Aorta (tissue), 5 donors: ENCODE data around the gene TMX3. TPM values are rescaled to one million over a fixed set of nuclear protein-coding genes. Genes with fewer than 3 reads are reported as not detected.

Source experiments
- ATAC-seq: fragments of 200-7000 bp; cut with Tn5 transposase; one replicate; pipeline ENCODE4 v1.9.1; 2022; ENCODE audit warnings: moderate library complexity; ENCODE audit not compliant: low FRiP score
- DNase-seq, 2 donors: peaks; one replicate each; pipeline ENCODE4 v3.0.0-alpha.2; 2020
- H3K27ac ChIP-seq, 2 donors: one replicate each; pipeline ENCODE4 v1.5.1; 2013; ENCODE audit warnings: low read length in 2 of 2, mild to moderate bottlenecking in 2 of 2, moderate library complexity in 2 of 2, control low read depth in 1 of 2, inconsistent platforms in 1 of 2, low read depth in 1 of 2
- H3K27me3 ChIP-seq, 2 donors: one replicate each; pipeline ENCODE4 v1.6.1; 2013; ENCODE audit warnings: control low read depth in 1 of 2, low read length in 1 of 2, mild to moderate bottlenecking in 1 of 2, moderate library complexity in 1 of 2; ENCODE audit not compliant: insufficient read depth in 2 of 2, control insufficient read depth in 1 of 2
- H3K36me3 ChIP-seq, 2 donors: one replicate each; pipeline ENCODE4 v1.6.1; 2013; ENCODE audit warnings: control low read depth in 1 of 2, low read length in 1 of 2, mild to moderate bottlenecking in 1 of 2; ENCODE audit not compliant: insufficient read depth in 2 of 2, control insufficient read depth in 1 of 2
- H3K4me1 ChIP-seq, 2 donors: one replicate each; pipeline ENCODE4 v1.6.1; 2013; ENCODE audit warnings: low read length in 2 of 2, control low read depth in 1 of 2, mild to moderate bottlenecking in 1 of 2, moderate library complexity in 1 of 2; ENCODE audit not compliant: insufficient read depth in 2 of 2, control insufficient read depth in 1 of 2
- H3K4me3 ChIP-seq, 2 donors: one replicate each; pipeline ENCODE4 v1.5.1; 2013; ENCODE audit warnings: low read length in 2 of 2, control low read depth in 1 of 2, mild to moderate bottlenecking in 1 of 2
- H3K9me3 ChIP-seq: one replicate; pipeline ENCODE4 v1.6.1; 2013; ENCODE audit warnings: mild to moderate bottlenecking, low read length; ENCODE audit not compliant: control insufficient read depth
- WGBS, 2 donors: extraction: QIAGEN DNeasy Blood & Tissue Kit; methylation state at CpG; one replicate each; pipeline ENCODE4 v1.1.7; 2013; 5-methylcytosine and 5-hydroxymethylcytosine counted together
- intact Hi-C, 2 donors: fragments of 100-400 bp; cut with DNase I; formaldehyde crosslinking; loops; one replicate each; pipeline versions ENCODE4 v1.14.2 to v1.15.0; 2022
- long read RNA-seq, 2 donors: library from polyadenylated mRNA; unstranded; transcript quantifications; one replicate each; pipeline ENCODE4 v2.0.0, GENCODE V29; 2020 to 2021
- polyA plus RNA-seq, 2 donors: library from polyadenylated mRNA; stranded (reverse); fragments of 200-250 nt; gene quantifications; one replicate each; pipeline ENCODE4 v1.2.3, GENCODE V29; 2013
- total RNA-seq, 2 donors: library from RNA; stranded (reverse); fragmentation: NEBNext Ultra II Directional; extraction: Animal tissue kit (Norgen Biotek cat#: 25700); gene quantifications; one replicate each; pipeline ENCODE4 v1.2.1, GENCODE V29; 2021
- donor health status: healthy with polysubstance abuse.
- donor health status: Bipolar disorder and iron deficiency.
- donor health status: DM: no; HTN: no; CAD: no.
- donor health status: DM: no; HTN: no; CAD: no.
- donor health status: DM: yes; HTN: yes; CAD: no.

Gene TMX3
- total RNA-seq (10 to 100 TPM; 52.3 to 59.6 TPM), polyA plus RNA-seq (10 to 100 TPM; 23.2 to 33.8 TPM)
- long read RNA-seq, donor 1, full-length matches to known transcripts = 13 of 17 reads
- long read RNA-seq, donor 1, partial matches to known transcripts = 0 of 17 reads
- long read RNA-seq, donor 1, other reads (novel, unspliced or antisense) = 4 of 17 reads
- long read RNA-seq, donor 2, full-length matches to known transcripts = 20 of 23 reads
- long read RNA-seq, donor 2, partial matches to known transcripts = 2 of 23 reads
- long read RNA-seq, donor 2, other reads (novel, unspliced or antisense) = 1 of 23 reads

DNA sequence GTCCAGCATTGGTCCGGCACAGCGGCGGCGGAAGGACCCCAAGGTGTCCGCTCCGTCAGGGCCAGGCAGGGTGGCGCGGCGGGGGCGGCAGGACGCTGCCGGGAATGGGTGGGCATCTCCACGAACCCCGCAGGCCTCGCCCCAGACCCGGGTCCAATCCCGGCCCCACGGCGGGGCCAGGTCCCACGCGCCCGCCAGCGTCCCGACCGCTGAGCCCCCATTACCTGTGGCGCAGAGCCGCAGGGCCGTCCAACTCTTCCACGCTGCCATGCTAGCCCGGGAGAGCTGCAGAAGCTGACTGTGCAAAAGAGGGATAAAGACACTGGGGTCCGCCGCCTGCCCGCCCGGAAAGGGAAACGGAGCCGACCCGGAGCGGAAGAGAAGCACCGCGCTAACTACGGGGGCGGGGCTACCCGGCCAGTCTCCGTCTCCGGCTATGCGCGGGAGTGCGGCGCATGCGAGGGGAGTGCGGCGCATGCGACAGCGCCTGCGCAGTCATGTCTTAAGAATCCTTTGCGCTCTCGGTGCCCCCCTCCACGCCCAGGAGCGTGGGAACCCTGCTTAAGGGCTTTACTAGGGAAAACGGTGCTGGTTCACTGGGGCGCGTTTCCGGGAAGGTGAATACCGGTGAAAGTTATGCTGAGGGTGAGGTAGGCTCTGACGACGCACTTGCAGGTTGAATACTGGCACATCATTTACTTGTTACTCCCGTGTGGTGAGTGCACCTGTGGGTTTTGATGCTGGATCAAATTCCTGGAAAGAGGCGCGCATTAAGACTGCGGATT lies at the start of gene TMX3:
TSS of gene TMX3 (minus strand) at position 397 of the 785 bp plus-strand sequence. CDS start at position 270, 127 bp downstream.
- peaks cover 0 to 3% of the 10 kb centered on the region in 2 donors for H3K4me1 ChIP-seq
- ATAC-seq = peak; percentile 99
- peak; percentile 95 to 97 for DNase-seq
- peak within 1 kb of the TSS; percentile 88 to 89 for H3K4me3 ChIP-seq
- H3K27ac ChIP-seq = peak within 1 kb of the TSS in 1 of 2 donors; percentile 43
- H3K9me3 ChIP-seq = no peaks in the 10 kb centered on the region
- H3K27me3 ChIP-seq = no peaks in the 10 kb centered on the region
- H3K36me3 ChIP-seq = peaks cover 5 to 7% of the 10 kb centered on the region in 2 donors
- WGBS, 2 donors = 0% methylated on average over 69 to 70 of the region's 70 CpGs
- intact Hi-C loops = loop anchor here in 1 of 2 donors (10.0 kb wide), 1 partner anchor 1200 kb away; the partner anchor contains the start of gene DSEL

GRCh38 chr18:68764016-68764415 lies 49.1 kb upstream of the TMX3 start:
- intact Hi-C loops = no loop called here
- ATAC-seq (no peak), DNase-seq (no peak)
- Histone ChIP-seq H3K36me3 (no peaks in the 10 kb centered on the region), H3K27me3 (no peaks in the 10 kb centered on the region), H3K4me1 (no peaks in the 10 kb centered on the region), H3K9me3 (no peaks in the 10 kb centered on the region), H3K27ac (no peak overlapping the region), H3K4me3 (no peak overlapping the region)
- WGBS, 2 donors = 80 to 83% methylated on average over 2 of the region's 2 CpGs

DNA sequence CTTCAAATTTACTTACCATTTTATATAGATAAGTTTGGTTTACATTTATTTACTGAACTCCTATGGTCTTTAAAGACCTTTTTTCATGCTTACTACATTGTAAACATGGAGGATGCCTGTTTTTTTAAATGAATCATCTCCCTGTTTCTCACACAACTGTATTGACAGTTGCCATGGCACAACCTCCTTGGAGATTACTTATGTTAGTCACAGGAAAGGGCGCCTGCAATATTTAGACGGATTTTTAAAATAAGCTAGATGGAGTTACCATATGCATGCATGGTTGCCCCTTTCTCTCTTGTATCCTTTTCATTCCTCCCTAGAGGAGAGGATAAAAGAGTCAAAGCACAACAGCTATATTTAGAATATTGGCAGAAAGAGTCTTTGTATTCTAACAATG lies 48.2 kb upstream of the TMX3 start:
- no peak for DNase-seq
- Histone ChIP-seq H3K4me1 (no peaks in the 10 kb centered on the region), H3K27ac (no peak overlapping the region), H3K9me3 (no peaks in the 10 kb centered on the region), H3K27me3 (no peaks in the 10 kb centered on the region), H3K36me3 (no peaks in the 10 kb centered on the region), H3K4me3 (no peak overlapping the region)
- WGBS, 2 donors = 66 to 80% methylated on average over 2 of the region's 2 CpGs
- no peak for ATAC-seq
- intact Hi-C loops = no loop called here

DNA sequence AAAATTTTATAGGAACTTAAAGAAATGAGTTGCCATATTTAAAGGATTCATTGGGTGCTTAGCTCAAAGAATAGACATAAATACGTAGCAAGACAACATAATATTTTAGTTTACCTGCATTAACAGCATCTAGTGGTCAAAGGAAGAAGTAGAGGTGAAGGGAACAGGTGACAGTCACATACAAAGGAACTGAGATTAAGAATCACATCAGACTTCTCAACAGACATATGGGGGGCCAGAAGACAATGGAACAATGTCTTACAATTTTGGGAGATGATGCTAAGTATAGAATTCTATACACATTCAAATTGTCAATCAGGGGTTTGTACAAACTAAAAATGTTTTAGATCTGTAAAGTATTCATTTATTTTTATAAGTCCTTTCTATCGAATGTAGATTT lies 44.4 kb upstream of the TMX3 start:
- Histone ChIP-seq H3K9me3 (no peaks in the 10 kb centered on the region), H3K27me3 (no peaks in the 10 kb centered on the region), H3K27ac (no peak overlapping the region), H3K4me3 (no peak overlapping the region), H3K36me3 (no peaks in the 10 kb centered on the region), H3K4me1 (no peaks in the 10 kb centered on the region)
- 96 to 97% methylated on average over 2 of the region's 2 CpGs for WGBS, 2 donors
- no peak for ATAC-seq
- intact Hi-C loops = no loop called here
- no peak for DNase-seq

DNA sequence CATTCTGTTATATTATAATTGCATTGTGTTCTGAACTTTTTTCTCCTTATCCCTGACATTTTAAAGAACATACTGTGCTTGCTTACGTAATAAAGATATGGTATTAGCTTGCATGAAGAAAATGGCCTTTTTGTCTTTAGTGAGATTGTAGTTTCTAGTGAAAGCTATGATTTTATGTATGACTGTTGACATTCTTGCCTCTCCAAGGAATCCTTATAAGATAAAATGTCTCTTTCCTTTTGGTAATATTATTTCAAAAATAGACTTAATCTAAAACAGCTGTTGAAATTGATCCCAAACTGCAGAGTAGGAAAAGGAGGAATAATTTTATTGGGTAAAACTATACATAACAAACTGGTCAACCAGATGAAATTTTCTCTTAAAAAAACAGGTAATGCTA lies 42.2 kb upstream of the TMX3 start:
- no peak for ATAC-seq
- no peaks in the 10 kb centered on the region for H3K36me3 ChIP-seq

GRCh38 chr18:68742206-68742605 lies 27.3 kb upstream of the TMX3 start:
- 74 to 78% methylated on average over 1 of the region's 1 CpG for WGBS, 2 donors

More for the DNA sequence above, 42.2 kb upstream of the TMX3 start:
- Histone ChIP-seq H3K27ac (no peak overlapping the region), H3K4me3 (no peak overlapping the region), H3K27me3 (no peaks in the 10 kb centered on the region), H3K9me3 (no peaks in the 10 kb centered on the region), H3K4me1 (no peaks in the 10 kb centered on the region)
- no peak for DNase-seq
- intact Hi-C loops = no loop called here
- 64% methylated on average over 1 of the region's 1 CpG for WGBS, 2 donors

GRCh38 chr18:68740966-68741365 lies 26.1 kb upstream of the TMX3 start:
- WGBS, 2 donors = 84 to 86% methylated on average over 1 of the region's 1 CpG
- H3K4me1 ChIP-seq = no peaks in the 10 kb centered on the region
- ATAC-seq = no peak

More at GRCh38 chr18:68742206-68742605, 27.3 kb upstream of the TMX3 start:
- H3K36me3 ChIP-seq = no peaks in the 10 kb centered on the region
- H3K27ac ChIP-seq = no peak overlapping the region
- intact Hi-C loops = no loop called here
- no peaks in the 10 kb centered on the region for H3K4me1 ChIP-seq
- H3K4me3 ChIP-seq = no peak overlapping the region
- ATAC-seq = no peak
- DNase-seq = no peak
- H3K27me3 ChIP-seq = no peaks in the 10 kb centered on the region
- no peaks in the 10 kb centered on the region for H3K9me3 ChIP-seq

GRCh38 chr18:68739462-68739861 lies 24.6 kb upstream of the TMX3 start:
- Histone ChIP-seq H3K9me3 (no peaks in the 10 kb centered on the region), H3K27ac (no peak overlapping the region), H3K27me3 (no peaks in the 10 kb centered on the region), H3K36me3 (no peaks in the 10 kb centered on the region), H3K4me3 (no peak overlapping the region), H3K4me1 (no peaks in the 10 kb centered on the region)
- ATAC-seq = no peak
- intact Hi-C loops = no loop called here
- DNase-seq = no peak
- WGBS, 2 donors = 71 to 81% methylated on average over 1 of the region's 1 CpG

More at GRCh38 chr18:68740966-68741365, 26.1 kb upstream of the TMX3 start:
- DNase-seq = no peak
- Histone ChIP-seq H3K27ac (no peak overlapping the region), H3K27me3 (no peaks in the 10 kb centered on the region), H3K36me3 (no peaks in the 10 kb centered on the region), H3K4me3 (no peak overlapping the region), H3K9me3 (no peaks in the 10 kb centered on the region)
- intact Hi-C loops = no loop called here
